ENCODE measurements around the gene ARHGEF17. TPM values are rescaled to one million over a fixed set of nuclear protein-coding genes. Genes with fewer than 3 reads are reported as not detected.

The ARHGEF17 gene
- total and polyA plus RNA-seq, 2 of the 8 experiments (the other 6 are each of a cell fraction or from before 2014, with no cell fraction given): 11.3 to 14.6 TPM

DNA sequence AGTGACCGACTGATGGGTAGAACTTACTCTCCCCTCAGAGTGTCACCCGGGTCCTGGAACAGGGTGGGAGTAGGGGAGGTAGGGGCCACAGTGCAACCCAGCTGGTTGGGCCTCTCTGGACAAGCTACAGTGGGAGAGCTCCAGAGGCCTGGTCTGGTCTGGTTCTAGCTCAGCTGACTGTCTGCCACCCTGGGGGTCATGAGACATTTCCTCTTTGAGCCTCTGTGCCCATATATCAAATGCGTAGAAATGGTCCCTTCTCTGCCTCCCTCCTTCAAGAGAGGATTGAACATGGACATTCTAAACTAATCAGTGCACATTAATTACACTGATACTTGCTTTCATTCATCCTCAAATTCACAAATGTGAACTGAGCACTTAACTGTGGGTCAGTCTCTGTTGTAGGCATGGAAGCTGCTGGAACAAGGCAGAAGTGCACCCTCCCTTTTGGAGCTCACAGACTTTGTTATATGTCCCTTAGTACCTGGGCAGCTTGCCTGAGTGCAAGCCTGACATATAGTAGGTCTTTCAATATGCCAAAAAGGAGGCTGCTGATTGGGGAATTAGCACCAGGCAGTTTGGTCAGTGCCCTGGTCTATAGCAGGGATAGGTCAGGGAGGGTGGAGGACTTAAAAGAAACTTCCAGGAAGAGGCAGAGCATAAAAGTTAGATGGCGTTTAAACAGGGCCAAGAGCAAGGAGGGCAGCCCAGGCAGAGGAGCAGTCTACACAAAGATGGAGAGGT lies 25.7 kb downstream of the ARHGEF17 start:
- POLR2A ChIA-PET (ENCODE audit: partially characterized antibody): interaction anchor here (4.9 kb wide), 1 partner anchor 26 kb away, joined by 29 read pairs; the partner anchor contains the start of gene ARHGEF17
- H4K91ac ChIP-seq (replicated peaks; ENCODE audit: insufficient read length, low read length): no peak overlapping the region
- H3K9ac ChIP-seq (replicated peaks in 1 of 4; ENCODE audit: extremely low read depth in 1 of 4, low read depth in 3 of 4, low read length in 3 of 4): no peak overlapping the region
- H3K79me2 ChIP-seq (ENCODE audit: control insufficient read depth in 1 of 2, insufficient read depth in 2 of 2, low read length in 2 of 2): no peaks in the 10 kb centered on the region
- H3K27me3 ChIP-seq (replicated peaks in 1 of 4; ENCODE audit: control insufficient read depth in 3 of 4, extremely low read depth in 1 of 4, insufficient read depth in 3 of 4, low read length in 3 of 4): peaks cover 28 to 66% (median 55%) of the 10 kb centered on the region in 4 experiments
- H2BK5ac ChIP-seq (ENCODE audit: low read depth, low read length): no peak overlapping the region
- no peak overlapping the region for H2BK120ac ChIP-seq (replicated peaks; ENCODE audit: low read depth, low read length)
- no peak overlapping the region for H3K23ac ChIP-seq (ENCODE audit: insufficient read length)
- DNase-seq (ENCODE audit: low read depth in 1 of 2, low spot score in 2 of 2): no peak
- H3K23me2 ChIP-seq (ENCODE audit: low read depth, low read length): no peaks in the 10 kb centered on the region
- H2BK20ac ChIP-seq (ENCODE audit: low read length): no peak overlapping the region
- no peaks in the 10 kb centered on the region for H3K36me3 ChIP-seq (ENCODE audit: control insufficient read depth in 2 of 4, insufficient read depth in 4 of 4, low read length in 3 of 4)
- no peak overlapping the region for H3K56ac ChIP-seq (replicated peaks; ENCODE audit: insufficient read length, low read depth, low read length)
- H3K18ac ChIP-seq (ENCODE audit: extremely low read depth, low read length): no peak overlapping the region
- H3K79me1 ChIP-seq (ENCODE audit: low read depth, low read length): no peaks in the 10 kb centered on the region
- H2AK5ac ChIP-seq (ENCODE audit: low read depth, low read length): no peak overlapping the region
- H3K9me3 ChIP-seq (ENCODE audit: insufficient read depth in 2 of 2, low read depth in 1 of 2, low read length in 1 of 2): no peaks in the 10 kb centered on the region
- H3K4ac ChIP-seq (replicated peaks; ENCODE audit: insufficient read length, low read depth, low read length): no peak overlapping the region
- no peak for FAIRE-seq
- H4K8ac ChIP-seq (ENCODE audit: extremely low read depth, insufficient read depth, low read length): no peak overlapping the region
- H3K27ac ChIP-seq (ENCODE audit: low read depth, low read length): no peak overlapping the region
- TF ChIP-seq MAX (IDR thresholded peaks at IDR 0.05) (no peak), SAP30 (IDR thresholded peaks at IDR 0.05; ENCODE audit: insufficient read depth, insufficient replicate concordance, low read length) (no peak)
- no peak overlapping the region for H2BK15ac ChIP-seq (ENCODE audit: low read length)
- no peak overlapping the region for H2AFZ ChIP-seq (ENCODE audit: low read length)
- H4K20me1 ChIP-seq (replicated peaks in 1 of 2; ENCODE audit: control insufficient read depth in 1 of 2, insufficient read depth in 2 of 2, low read length in 2 of 2): peaks cover 28 to 31% of the 10 kb centered on the region in 2 experiments
- no peak overlapping the region for H3K14ac ChIP-seq (ENCODE audit: insufficient read length)
- H3K4me3 ChIP-seq (ENCODE audit: extremely low read depth in 1 of 4, insufficient read depth in 2 of 4, low read depth in 3 of 4, low read length in 4 of 4): no peak overlapping the region
- no peak overlapping the region for H4K5ac ChIP-seq (ENCODE audit: insufficient read length, low read depth, low read length)
- CTCF ChIA-PET (ENCODE audit: partially characterized antibody): interaction anchor here (0.5 to 35.5 kb wide), 8 partner anchors 17 to 1563 kb away, joined by 3 to 1456 read pairs (median 62); partner anchors contain the start of genes ARHGEF17 and RELT
- no peak overlapping the region for H2BK12ac ChIP-seq (ENCODE audit: low read depth, low read length)
- 73% methylated on average over 4 of the region's 4 CpGs; no CpG with 5 or more reads in 1 of the 2 experiments for WGBS, 2 experiments (ENCODE audit: extremely low coverage in 1 of 2, insufficient coverage in 1 of 2, insufficient read length in 1 of 2, insufficient replicate concordance in 2 of 2, low coverage in 1 of 2, low lambda C conversion rate in 2 of 2, missing lambda C conversion rate in 1 of 2)
- peaks cover 10 to 32% (median 24%) of the 10 kb centered on the region in 4 experiments for H3K4me1 ChIP-seq (replicated peaks in 1 of 4; ENCODE audit: control insufficient read depth in 3 of 4, insufficient read depth in 4 of 4, low read length in 3 of 4)
- H3K4me2 ChIP-seq (ENCODE audit: insufficient read depth in 1 of 2, low read depth in 2 of 2, low read length in 2 of 2): no peak overlapping the region

Measured in H1 (cell line).